Inferior parietal cortex (tissue), 1 donor: ENCODE data around the gene PLEKHG1.

Experiments
- DNase-seq: peaks from one replicate; pipeline ENCODE4 v3.0.0-alpha.2; 2016; ENCODE audit errors: extremely low spot score

The PLEKHG1 gene

DNA sequence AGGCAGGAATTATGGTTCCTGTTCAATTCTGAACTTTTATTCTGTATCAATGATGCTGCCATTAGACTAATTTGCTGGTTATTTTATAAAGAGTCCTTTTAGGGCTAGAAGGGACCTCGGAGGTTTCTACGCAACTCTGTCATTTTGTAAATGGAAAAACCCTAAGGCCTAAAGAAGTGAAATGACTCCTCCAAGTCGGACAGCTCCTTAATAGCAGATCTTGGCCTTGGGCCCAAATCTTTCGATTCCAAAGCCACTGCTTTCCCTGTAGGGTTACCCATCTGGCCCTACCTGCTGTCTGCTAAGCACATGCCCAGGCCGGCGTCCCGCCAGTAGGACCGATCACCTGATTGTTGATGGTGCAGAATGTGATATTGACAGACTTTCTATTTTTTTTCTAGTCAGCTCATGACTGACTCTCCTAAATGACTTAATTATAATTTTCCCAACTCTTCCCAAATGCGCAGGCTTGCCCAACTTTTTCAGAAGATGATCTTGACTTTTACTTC is 40.2 kb downstream of the PLEKHG1 start:
- DNase-seq: no peak

DNA sequence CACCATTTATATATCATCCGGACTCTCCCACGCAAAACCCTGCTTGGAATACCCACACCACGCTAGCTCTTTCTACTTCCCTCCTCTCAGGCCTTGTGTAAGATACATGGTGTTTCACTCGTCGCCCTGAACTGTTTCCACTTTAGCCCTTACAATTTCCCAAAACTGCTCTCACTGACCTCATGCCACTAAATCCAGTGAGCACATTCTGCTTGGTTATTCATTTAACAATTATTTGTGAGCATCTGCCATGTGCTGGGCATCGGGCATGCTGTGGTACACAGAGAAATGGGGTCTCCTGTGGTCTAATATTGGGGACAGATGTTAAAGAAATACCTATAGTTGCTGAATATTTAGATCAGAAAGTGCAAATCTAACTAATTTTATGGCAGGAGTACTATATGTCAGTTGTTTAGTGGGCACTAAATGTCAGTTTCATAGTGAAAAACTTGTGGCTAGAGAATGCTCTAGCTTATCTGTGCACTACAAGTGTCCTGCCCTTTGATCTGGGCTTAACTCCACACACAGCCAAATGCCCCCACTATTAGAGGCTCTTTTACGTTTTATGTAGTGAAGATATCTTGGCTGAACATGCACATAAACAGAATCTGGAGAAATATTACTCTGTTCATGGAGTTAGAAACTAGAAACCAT is 41.0 kb downstream of the PLEKHG1 start:
- no peak for DNase-seq

DNA sequence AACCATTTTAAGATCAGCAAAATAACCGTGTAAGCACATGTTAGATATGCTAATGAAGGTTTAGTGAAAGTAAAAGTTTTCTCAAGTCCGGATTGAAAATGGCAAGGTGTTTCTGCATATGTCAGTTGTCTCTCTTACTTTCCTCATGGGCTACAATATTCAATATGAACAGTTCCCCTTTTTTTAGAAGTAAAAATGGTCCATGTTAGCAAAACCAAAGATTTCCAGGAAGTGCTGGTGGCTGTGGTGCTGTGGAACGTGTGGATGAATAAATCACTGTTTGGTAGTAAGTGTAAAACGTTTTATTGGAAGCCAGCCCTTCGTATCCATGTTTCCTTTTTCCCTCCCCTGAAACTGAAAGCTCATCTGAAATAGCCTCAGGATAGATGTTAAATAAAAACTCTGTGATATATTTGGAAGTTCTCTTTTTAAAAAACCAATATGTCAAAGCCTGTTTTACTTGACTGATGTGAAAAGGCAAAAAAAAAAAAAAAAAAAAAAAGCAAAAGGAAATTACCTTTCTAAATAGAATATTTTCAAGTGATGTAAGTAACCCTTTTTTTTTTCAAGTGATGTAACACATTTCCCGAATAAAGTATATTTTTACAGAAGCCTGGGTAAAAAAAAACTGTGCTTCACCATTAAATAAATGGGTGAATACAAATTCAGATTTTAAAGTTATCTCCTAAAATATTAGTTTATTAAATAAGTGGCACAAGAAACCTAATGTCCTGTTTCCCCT is 41.9 kb downstream of the PLEKHG1 start:
- peak; percentile 27 for DNase-seq

DNA sequence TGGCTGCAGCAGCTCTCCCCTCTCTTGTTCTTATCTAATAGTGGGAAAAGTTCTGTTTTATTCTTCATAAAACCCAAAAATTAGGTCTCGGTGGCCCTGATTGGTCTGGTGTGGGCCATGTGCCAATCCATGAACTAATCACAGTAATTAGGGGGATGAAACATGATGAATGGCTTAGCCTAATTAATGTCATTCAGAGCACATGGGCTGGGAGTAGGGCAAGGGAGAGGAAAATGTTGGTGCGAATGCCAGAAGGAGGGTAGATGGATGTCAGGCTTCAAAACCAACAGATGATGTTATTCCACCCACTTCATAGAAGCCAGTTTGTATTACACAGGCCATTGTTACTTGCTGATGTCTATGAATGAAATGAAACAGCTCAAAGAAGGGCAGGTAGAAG is 46.5 kb downstream of the PLEKHG1 start:
- DNase-seq: no peak

DNA sequence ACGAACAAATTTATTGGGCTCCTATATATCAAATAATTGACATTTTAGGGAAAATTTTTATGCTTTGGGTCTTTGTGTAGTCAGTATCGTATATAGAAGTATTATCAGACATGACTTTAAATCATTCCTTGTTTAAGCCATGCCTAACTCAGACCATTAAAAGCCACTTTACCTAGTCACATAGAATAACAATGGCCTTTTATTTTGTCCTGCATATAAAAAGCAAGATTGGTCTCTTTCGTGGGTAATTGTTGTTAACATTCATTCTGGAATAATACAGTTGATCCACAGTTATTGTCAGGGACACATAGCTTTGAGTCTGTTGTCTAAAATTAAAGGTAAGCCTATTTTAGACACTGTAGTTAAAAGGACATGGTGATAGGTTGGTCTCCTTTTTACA is 47.4 kb downstream of the PLEKHG1 start:
- DNase-seq: no peak
